WTC11 (cell line): ENCODE results near the gene SLITRK4.

Experiments used
- CREM ChIP-seq: sonication (generic); formaldehyde crosslinking; IDR thresholded peaks from 2 replicates; pipeline ENCODE4 v1.8.1; 2022; ENCODE audit warnings: mild to moderate bottlenecking, missing genetic modification reagents, moderate library complexity
- ELF4 ChIP-seq: sonication (generic); formaldehyde crosslinking; IDR thresholded peaks from 2 replicates; pipeline ENCODE4 v1.8.1; 2022; ENCODE audit warnings: low read depth, mild to moderate bottlenecking, moderate library complexity, missing genetic modification reagents
- ETV6 ChIP-seq: sonication (generic); formaldehyde crosslinking; IDR thresholded peaks from 2 replicates; pipeline ENCODE4 v1.8.1; 2022; ENCODE audit warnings: mild to moderate bottlenecking, missing genetic modification reagents
- FOXJ3 ChIP-seq: sonication (generic); formaldehyde crosslinking; IDR thresholded peaks from 2 replicates; pipeline ENCODE4 v1.9.0; 2021; ENCODE audit warnings: missing genetic modification reagents, mild to moderate bottlenecking, borderline replicate concordance
- FOXK1 ChIP-seq: sonication (generic); formaldehyde crosslinking; IDR thresholded peaks from 2 replicates; pipeline ENCODE4 v1.8.0; 2022; ENCODE audit warnings: mild to moderate bottlenecking, moderate library complexity, missing genetic modification reagents
- NR2C2 ChIP-seq: sonication (generic); formaldehyde crosslinking; IDR thresholded peaks from 2 replicates; pipeline ENCODE4 v1.8.0; 2022; ENCODE audit warnings: mild to moderate bottlenecking, missing genetic modification reagents
- SMAD4 ChIP-seq: sonication (generic); formaldehyde crosslinking; IDR thresholded peaks from 2 replicates; pipeline ENCODE4 v1.8.0; 2022; ENCODE audit warnings: mild to moderate bottlenecking, missing genetic modification reagents
- SP1 ChIP-seq: sonication (generic); formaldehyde crosslinking; conservative IDR thresholded peaks from 2 replicates; pipeline ENCODE4 v1.8.1; 2022; ENCODE audit warnings: missing genetic modification reagents
- ZNF219 ChIP-seq: sonication (generic); formaldehyde crosslinking; IDR thresholded peaks from 2 replicates; pipeline ENCODE4 v1.8.0; 2023; ENCODE audit warnings: missing genetic modification reagents, mild to moderate bottlenecking, borderline replicate concordance
- TF ChIP-seq, protein P1 (sequence below): fragments of 200-600 bp; IDR thresholded peaks from 2 replicates; pipeline ENCODE4 v1.8.0; 2022; ENCODE audit warnings: antibody characterized with exemption
- TF ChIP-seq, protein P2 (sequence below): sonication (generic); formaldehyde crosslinking; IDR thresholded peaks from 2 replicates; pipeline ENCODE4 v1.8.0; 2022; ENCODE audit warnings: mild to moderate bottlenecking, missing genetic modification reagents
- TF ChIP-seq, protein P3 (sequence below): sonication (generic); formaldehyde crosslinking; IDR thresholded peaks from 2 replicates; pipeline ENCODE4 v1.8.1; 2022; ENCODE audit warnings: missing genetic modification reagents, borderline replicate concordance

DNA sequence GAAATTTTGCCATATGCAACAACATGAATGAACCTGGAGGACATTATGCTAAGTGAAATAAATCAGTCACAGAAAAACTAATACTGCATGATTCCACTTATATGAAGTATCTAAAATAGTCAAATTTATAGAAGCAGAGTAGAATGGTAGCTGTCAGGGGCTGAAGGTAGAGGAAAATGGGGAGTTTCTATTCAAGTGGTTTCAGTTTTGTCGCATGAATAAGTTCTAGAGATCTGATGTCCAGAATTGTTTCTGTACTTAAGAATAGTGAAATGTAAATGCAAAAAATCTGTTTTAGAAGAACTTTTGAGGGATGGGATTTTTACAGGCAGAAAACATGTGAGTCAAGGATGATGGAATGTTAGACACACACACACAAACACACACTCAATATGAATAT is 34.1 kb downstream of the SLITRK4 start:
- TF ChIP-seq, protein P1, sequence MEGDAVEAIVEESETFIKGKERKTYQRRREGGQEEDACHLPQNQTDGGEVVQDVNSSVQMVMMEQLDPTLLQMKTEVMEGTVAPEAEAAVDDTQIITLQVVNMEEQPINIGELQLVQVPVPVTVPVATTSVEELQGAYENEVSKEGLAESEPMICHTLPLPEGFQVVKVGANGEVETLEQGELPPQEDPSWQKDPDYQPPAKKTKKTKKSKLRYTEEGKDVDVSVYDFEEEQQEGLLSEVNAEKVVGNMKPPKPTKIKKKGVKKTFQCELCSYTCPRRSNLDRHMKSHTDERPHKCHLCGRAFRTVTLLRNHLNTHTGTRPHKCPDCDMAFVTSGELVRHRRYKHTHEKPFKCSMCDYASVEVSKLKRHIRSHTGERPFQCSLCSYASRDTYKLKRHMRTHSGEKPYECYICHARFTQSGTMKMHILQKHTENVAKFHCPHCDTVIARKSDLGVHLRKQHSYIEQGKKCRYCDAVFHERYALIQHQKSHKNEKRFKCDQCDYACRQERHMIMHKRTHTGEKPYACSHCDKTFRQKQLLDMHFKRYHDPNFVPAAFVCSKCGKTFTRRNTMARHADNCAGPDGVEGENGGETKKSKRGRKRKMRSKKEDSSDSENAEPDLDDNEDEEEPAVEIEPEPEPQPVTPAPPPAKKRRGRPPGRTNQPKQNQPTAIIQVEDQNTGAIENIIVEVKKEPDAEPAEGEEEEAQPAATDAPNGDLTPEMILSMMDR, result no peak
- TF ChIP-seq, protein P2, sequence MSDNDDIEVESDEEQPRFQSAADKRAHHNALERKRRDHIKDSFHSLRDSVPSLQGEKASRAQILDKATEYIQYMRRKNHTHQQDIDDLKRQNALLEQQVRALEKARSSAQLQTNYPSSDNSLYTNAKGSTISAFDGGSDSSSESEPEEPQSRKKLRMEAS (CRISPR knock-in tag), result no peak
- TF ChIP-seq ELF4 (CRISPR knock-in tag) (no peak), SP1 (no peak), ETV6 (CRISPR knock-in tag) (no peak), SMAD4 (no peak), FOXJ3 (CRISPR knock-in tag) (no peak), ZNF219 (no peak), CREM (CRISPR knock-in tag) (no peak), NR2C2 (CRISPR knock-in tag) (no peak), FOXK1 (CRISPR knock-in tag) (no peak)
- TF ChIP-seq, protein P3, sequence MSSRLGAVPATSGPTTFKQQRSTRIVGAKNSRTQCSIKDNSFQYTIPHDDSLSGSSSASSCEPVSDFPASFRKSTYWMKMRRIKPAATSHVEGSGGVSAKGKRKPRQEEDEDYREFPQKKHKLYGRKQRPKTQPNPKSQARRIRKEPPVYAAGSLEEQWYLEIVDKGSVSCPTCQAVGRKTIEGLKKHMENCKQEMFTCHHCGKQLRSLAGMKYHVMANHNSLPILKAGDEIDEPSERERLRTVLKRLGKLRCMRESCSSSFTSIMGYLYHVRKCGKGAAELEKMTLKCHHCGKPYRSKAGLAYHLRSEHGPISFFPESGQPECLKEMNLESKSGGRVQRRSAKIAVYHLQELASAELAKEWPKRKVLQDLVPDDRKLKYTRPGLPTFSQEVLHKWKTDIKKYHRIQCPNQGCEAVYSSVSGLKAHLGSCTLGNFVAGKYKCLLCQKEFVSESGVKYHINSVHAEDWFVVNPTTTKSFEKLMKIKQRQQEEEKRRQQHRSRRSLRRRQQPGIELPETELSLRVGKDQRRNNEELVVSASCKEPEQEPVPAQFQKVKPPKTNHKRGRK (CRISPR knock-in tag), result no peak
